ENCODE results near the gene ARID1B. TPM values are rescaled to one million over a fixed set of nuclear protein-coding genes. Genes with fewer than 3 reads are reported as not detected.

Gene ARID1B
- total RNA-seq = 10 to 100 TPM; 65.1 to 99.4 TPM

DNA sequence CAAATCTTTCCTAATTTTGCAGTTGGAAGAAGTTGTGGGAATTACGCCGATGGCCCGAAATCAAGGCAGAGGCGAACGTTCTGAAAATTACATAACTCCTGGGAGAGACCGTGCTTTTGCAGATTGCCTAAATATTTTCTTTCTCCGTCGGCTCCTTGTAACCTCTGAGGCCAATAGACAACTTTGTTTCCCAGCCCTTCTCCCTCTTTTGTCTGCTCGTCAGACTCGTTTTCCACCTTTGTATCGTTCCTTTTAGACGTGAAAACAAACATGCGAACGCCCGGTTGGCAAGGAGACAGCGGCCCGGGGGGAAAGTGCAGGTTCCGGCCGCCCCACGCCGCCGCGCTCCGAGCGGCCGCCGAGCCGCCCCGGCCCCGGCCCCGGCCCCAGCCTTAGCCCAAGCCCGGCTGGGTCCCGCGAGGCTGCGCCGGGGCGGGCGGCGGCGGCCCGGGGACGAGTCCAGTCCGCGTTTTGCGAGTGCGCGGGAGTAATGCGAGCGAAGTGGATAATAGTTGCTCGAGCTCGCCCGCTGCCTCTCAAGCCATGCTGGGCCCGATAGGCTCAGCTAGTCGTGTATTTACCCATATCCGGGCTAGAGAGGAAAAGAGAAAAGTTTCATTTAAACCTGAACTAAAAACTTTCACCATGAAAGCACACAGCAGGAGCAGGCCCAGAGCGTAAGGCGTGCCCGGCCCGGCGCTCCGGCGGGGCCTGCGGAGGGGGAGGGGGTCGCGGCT is at the start of gene ARID1B:
ARID1B (plus strand) TSS at position 539 of the 737 bp plus-strand sequence. CDS start 303 bp downstream, outside the sequence.
- under 1% methylated on average over 65 of the region's 65 CpGs for WGBS
- H3K27ac ChIP-seq = peak within 1 kb of the TSS; percentile 98 to 100
- DNase-seq (ENCODE audit: low spot score) = peak; percentile 73
- intact Hi-C loops (cut with DNase I) = loop anchor here (2.0 to 5.0 kb wide), 3 partner anchors 56 to 405 kb away; no protein-coding TSS in a partner anchor
- H3K36me3 ChIP-seq = no peaks in the 10 kb centered on the region
- H3K27me3 ChIP-seq (replicated peaks; ENCODE audit: insufficient read depth) = no peaks in the 10 kb centered on the region
- H3K9me3 ChIP-seq = no peaks in the 10 kb centered on the region
- H3K4me1 ChIP-seq (replicated peaks) = no peaks in the 10 kb centered on the region
- TF ChIP-seq, protein P1, sequence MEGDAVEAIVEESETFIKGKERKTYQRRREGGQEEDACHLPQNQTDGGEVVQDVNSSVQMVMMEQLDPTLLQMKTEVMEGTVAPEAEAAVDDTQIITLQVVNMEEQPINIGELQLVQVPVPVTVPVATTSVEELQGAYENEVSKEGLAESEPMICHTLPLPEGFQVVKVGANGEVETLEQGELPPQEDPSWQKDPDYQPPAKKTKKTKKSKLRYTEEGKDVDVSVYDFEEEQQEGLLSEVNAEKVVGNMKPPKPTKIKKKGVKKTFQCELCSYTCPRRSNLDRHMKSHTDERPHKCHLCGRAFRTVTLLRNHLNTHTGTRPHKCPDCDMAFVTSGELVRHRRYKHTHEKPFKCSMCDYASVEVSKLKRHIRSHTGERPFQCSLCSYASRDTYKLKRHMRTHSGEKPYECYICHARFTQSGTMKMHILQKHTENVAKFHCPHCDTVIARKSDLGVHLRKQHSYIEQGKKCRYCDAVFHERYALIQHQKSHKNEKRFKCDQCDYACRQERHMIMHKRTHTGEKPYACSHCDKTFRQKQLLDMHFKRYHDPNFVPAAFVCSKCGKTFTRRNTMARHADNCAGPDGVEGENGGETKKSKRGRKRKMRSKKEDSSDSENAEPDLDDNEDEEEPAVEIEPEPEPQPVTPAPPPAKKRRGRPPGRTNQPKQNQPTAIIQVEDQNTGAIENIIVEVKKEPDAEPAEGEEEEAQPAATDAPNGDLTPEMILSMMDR (IDR thresholded peaks at IDR 0.05) = no peak
- TF ChIP-seq POLR2A (IDR thresholded peaks at IDR 0.05) = peak; percentile 40
- H3K4me3 ChIP-seq = peak within 1 kb of the TSS; percentile 82 to 89

- no peak overlapping the region for H3K27ac ChIP-seq
- H3K27me3 ChIP-seq (replicated peaks; ENCODE audit: insufficient read depth) = no peaks in the 10 kb centered on the region
- 85% methylated on average over 5 of the region's 5 CpGs for WGBS
- TF ChIP-seq, protein P1 (IDR thresholded peaks at IDR 0.05) = no peak
- TF ChIP-seq POLR2AphosphoS5 (IDR thresholded peaks at IDR 0.05) = no peak
- TF ChIP-seq POLR2A (IDR thresholded peaks at IDR 0.05) = no peak
- H3K36me3 ChIP-seq = no peaks in the 10 kb centered on the region
- no peak for DNase-seq (ENCODE audit: low spot score)
- H3K4me3 ChIP-seq = no peak overlapping the region
- H3K4me1 ChIP-seq (replicated peaks) = no peaks in the 10 kb centered on the region
- H3K9me3 ChIP-seq = no peaks in the 10 kb centered on the region
- intact Hi-C loops (cut with DNase I) = no loop called here
These were observed 49.3 kb upstream of the ARID1B start for GRCh38 chr6:156727715-156728385.

DNA sequence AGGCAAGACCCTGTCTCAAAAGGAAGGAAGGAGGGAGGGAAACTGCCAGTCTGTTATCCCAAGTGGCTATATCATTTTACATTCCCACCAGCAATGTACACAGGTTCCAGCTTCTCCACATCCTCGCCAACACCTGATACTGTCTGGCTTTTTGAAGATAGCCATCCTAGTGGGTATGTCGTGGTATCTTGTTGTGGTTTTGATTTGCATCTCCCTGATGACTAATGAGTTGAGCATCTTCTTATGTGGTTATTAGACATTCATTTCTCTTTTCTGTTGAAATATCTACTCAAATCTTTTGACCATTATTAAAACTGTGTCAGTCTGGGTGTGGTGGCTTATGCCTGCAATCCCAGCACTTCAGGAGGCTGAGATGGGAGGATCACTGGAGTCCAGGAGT is 47.9 kb upstream of the ARID1B start:
- H3K4me1 ChIP-seq (replicated peaks) = no peaks in the 10 kb centered on the region
- no peak for DNase-seq (ENCODE audit: low spot score)
- no peaks in the 10 kb centered on the region for H3K9me3 ChIP-seq
- H3K27me3 ChIP-seq (replicated peaks; ENCODE audit: insufficient read depth) = no peaks in the 10 kb centered on the region
- intact Hi-C loops (cut with DNase I) = no loop called here
- WGBS = 81% methylated on average over 2 of the region's 2 CpGs
- no peak for TF ChIP-seq POLR2AphosphoS5 (IDR thresholded peaks at IDR 0.05)
- TF ChIP-seq, protein P1 (IDR thresholded peaks at IDR 0.05) = no peak
- no peak overlapping the region for H3K4me3 ChIP-seq
- no peaks in the 10 kb centered on the region for H3K36me3 ChIP-seq
- no peak overlapping the region for H3K27ac ChIP-seq

DNA sequence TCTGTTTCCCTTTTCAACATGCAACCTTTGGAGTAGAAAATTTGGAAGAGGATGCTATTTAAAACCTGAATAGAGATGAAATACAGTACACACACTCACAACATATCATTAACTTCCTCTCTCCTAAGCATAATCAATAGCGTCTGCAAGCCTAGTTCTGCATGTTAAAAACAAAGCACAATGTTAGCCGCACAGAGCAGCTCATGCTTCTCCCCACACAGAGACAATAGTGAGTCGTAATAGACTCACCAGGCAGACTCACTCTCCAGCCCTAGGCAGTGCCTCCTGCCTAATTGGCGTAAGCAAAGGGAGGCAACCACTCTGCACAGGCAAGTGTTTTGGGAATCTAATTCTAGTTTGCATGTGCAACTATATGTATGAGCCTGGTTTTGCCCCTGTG is 45.8 kb upstream of the ARID1B start:
- Histone ChIP-seq H3K9me3 (no peaks in the 10 kb centered on the region), H3K36me3 (no peaks in the 10 kb centered on the region), H3K27ac (no peak overlapping the region), H3K4me1 (replicated peaks) (no peaks in the 10 kb centered on the region), H3K4me3 (no peak overlapping the region), H3K27me3 (replicated peaks; ENCODE audit: insufficient read depth) (no peaks in the 10 kb centered on the region)
- no peak for TF ChIP-seq POLR2AphosphoS5 (IDR thresholded peaks at IDR 0.05)
- TF ChIP-seq POLR2A (IDR thresholded peaks at IDR 0.05) = no peak
- TF ChIP-seq, protein P1 (IDR thresholded peaks at IDR 0.05) = no peak
- intact Hi-C loops (cut with DNase I) = no loop called here
- 93% methylated on average over 4 of the region's 4 CpGs for WGBS
- DNase-seq (ENCODE audit: low spot score) = no peak

Measured in prostate gland (tissue), 2 donors.